ENCODE results near the gene TBC1D8. TPM values are rescaled to one million over a fixed set of nuclear protein-coding genes. Genes with fewer than 3 reads are reported as not detected.

TBC1D8 gene
- total and polyA plus RNA-seq, 2 donors (not counting 1 experiment from before 2014, with no cell fraction given) = 1.7 to 15.7 TPM

- no peak overlapping the region for H3K27ac Mint-ChIP-seq
- TF ChIP-seq, protein P1, sequence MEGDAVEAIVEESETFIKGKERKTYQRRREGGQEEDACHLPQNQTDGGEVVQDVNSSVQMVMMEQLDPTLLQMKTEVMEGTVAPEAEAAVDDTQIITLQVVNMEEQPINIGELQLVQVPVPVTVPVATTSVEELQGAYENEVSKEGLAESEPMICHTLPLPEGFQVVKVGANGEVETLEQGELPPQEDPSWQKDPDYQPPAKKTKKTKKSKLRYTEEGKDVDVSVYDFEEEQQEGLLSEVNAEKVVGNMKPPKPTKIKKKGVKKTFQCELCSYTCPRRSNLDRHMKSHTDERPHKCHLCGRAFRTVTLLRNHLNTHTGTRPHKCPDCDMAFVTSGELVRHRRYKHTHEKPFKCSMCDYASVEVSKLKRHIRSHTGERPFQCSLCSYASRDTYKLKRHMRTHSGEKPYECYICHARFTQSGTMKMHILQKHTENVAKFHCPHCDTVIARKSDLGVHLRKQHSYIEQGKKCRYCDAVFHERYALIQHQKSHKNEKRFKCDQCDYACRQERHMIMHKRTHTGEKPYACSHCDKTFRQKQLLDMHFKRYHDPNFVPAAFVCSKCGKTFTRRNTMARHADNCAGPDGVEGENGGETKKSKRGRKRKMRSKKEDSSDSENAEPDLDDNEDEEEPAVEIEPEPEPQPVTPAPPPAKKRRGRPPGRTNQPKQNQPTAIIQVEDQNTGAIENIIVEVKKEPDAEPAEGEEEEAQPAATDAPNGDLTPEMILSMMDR (IDR thresholded peaks at IDR 0.05) = no peak
- no peak for TF ChIP-seq EZH2 (IDR thresholded peaks at IDR 0.05; ENCODE audit: borderline replicate concordance, insufficient read depth, low read depth, low read length, poor library complexity, severe bottlenecking)
- ChIA-PET POLR2A (no interaction called here), CTCF (no interaction called here)
- H3K27me3 ChIP-seq (replicated peaks in 1 of 4; ENCODE audit: control extremely low read depth in 1 of 4, control insufficient read depth in 3 of 4, insufficient read depth in 4 of 4, low read length in 3 of 4) = no peaks in the 10 kb centered on the region
- intact Hi-C loops (cut with micrococcal nuclease) = no loop called here
- H4K20me1 ChIP-seq (ENCODE audit: control insufficient read depth, insufficient read depth, low read length, poor library complexity, severe bottlenecking) = no peaks in the 10 kb centered on the region
- ATAC-seq (ENCODE audit: low read depth) (no peak), DNase-seq (no peak)
- no peak overlapping the region for H2AFZ ChIP-seq (ENCODE audit: insufficient read depth, low read depth, low read length, poor library complexity, severe bottlenecking)
- H3K4me1 ChIP-seq (ENCODE audit: control insufficient read depth in 2 of 2, insufficient read depth in 2 of 2, low read length in 2 of 2) = no peaks in the 10 kb centered on the region
- H3K27me3 Mint-ChIP-seq = peaks cover 15% of the 10 kb centered on the region
- no peak overlapping the region for H3K27ac ChIP-seq (ENCODE audit: low read length in 2 of 2)
- no peaks in the 10 kb centered on the region for H3K9me3 ChIP-seq (ENCODE audit: control extremely low read depth in 1 of 3, control insufficient read depth in 2 of 3, insufficient read depth in 1 of 3, low read length in 2 of 3)
- no peaks in the 10 kb centered on the region for H3K9me3 Mint-ChIP-seq (ENCODE audit: insufficient read depth)
- 77% methylated on average over 12 of the region's 12 CpGs for WGBS (ENCODE audit: insufficient coverage)
- no peak overlapping the region for H3K4me3 Mint-ChIP-seq
- H3K79me2 ChIP-seq (ENCODE audit: control insufficient read depth, insufficient read depth, low read length) = no peaks in the 10 kb centered on the region
- H3K4me2 ChIP-seq (replicated peaks; ENCODE audit: low read depth, low read length, poor library complexity, severe bottlenecking) = no peak overlapping the region
- H3K4me1 Mint-ChIP-seq = no peaks in the 10 kb centered on the region
- H3K36me3 ChIP-seq (replicated peaks in 1 of 2; ENCODE audit: control extremely low read depth in 1 of 2, control insufficient read depth in 1 of 2, extremely low read depth in 1 of 2, insufficient read depth in 2 of 2, low read length in 1 of 2) = no peaks in the 10 kb centered on the region
- H3K9ac ChIP-seq (ENCODE audit: low read length) = no peak overlapping the region
- H3K4me3 ChIP-seq (ENCODE audit: control extremely low read depth in 1 of 5, extremely low read depth in 1 of 5, insufficient read depth in 1 of 5, low read depth in 2 of 5, low read length in 4 of 5) = no peak overlapping the region
Measured at GRCh38 chr2:100964222-100964621, 187.0 kb downstream of the TBC1D8 start.

GRCh38 chr2:100963026-100963375 lies 188.2 kb downstream of the TBC1D8 start:
- no peak for ATAC-seq (ENCODE audit: low read depth)
- TF ChIP-seq, protein P1 (IDR thresholded peaks at IDR 0.05) = no peak
- TF ChIP-seq EZH2 (IDR thresholded peaks at IDR 0.05; ENCODE audit: borderline replicate concordance, insufficient read depth, low read depth, low read length, poor library complexity, severe bottlenecking) = no peak
- Histone ChIP-seq H3K4me3 (ENCODE audit: control extremely low read depth in 1 of 5, extremely low read depth in 1 of 5, insufficient read depth in 1 of 5, low read depth in 2 of 5, low read length in 4 of 5) (no peak overlapping the region), H3K9ac (ENCODE audit: low read length) (no peak overlapping the region), H3K79me2 (ENCODE audit: control insufficient read depth, insufficient read depth, low read length) (no peaks in the 10 kb centered on the region), H2AFZ (ENCODE audit: insufficient read depth, low read depth, low read length, poor library complexity, severe bottlenecking) (no peak overlapping the region), H3K9me3 (ENCODE audit: control extremely low read depth in 1 of 3, control insufficient read depth in 2 of 3, insufficient read depth in 1 of 3, low read length in 2 of 3) (no peaks in the 10 kb centered on the region), H3K27me3 (replicated peaks in 1 of 4; ENCODE audit: control extremely low read depth in 1 of 4, control insufficient read depth in 3 of 4, insufficient read depth in 4 of 4, low read length in 3 of 4) (no peaks in the 10 kb centered on the region), H3K4me1 (ENCODE audit: control insufficient read depth in 2 of 2, insufficient read depth in 2 of 2, low read length in 2 of 2) (no peaks in the 10 kb centered on the region), H3K4me2 (replicated peaks; ENCODE audit: low read depth, low read length, poor library complexity, severe bottlenecking) (no peak overlapping the region), H4K20me1 (ENCODE audit: control insufficient read depth, insufficient read depth, low read length, poor library complexity, severe bottlenecking) (no peaks in the 10 kb centered on the region), H3K36me3 (replicated peaks in 1 of 2; ENCODE audit: control extremely low read depth in 1 of 2, control insufficient read depth in 1 of 2, extremely low read depth in 1 of 2, insufficient read depth in 2 of 2, low read length in 1 of 2) (no peaks in the 10 kb centered on the region), H3K27ac (ENCODE audit: low read length in 2 of 2) (no peak overlapping the region)
- Mint-ChIP-seq H3K4me1 (no peaks in the 10 kb centered on the region), H3K4me3 (no peak overlapping the region), H3K27me3 (peaks cover 17% of the 10 kb centered on the region), H3K27ac (no peak overlapping the region), H3K9me3 (ENCODE audit: insufficient read depth) (no peaks in the 10 kb centered on the region)
- intact Hi-C loops (cut with micrococcal nuclease) = no loop called here
- DNase-seq = no peak
- WGBS (ENCODE audit: insufficient coverage) = 83% methylated on average over 2 of the region's 4 CpGs
- ChIA-PET POLR2A (no interaction called here), CTCF (no interaction called here)

Measured in B cell (primary cell).